HG03520 (cell line): Measurements from ENCODE around the gene RAB14.

Experiments
- ATAC-seq: cut with Tn5 transposase; IDR thresholded peaks from one replicate; pipeline ENCODE4 v1.9.1; 2021; ENCODE audit warnings: mild to moderate bottlenecking, moderate library complexity; ENCODE audit not compliant: unreplicated experiment

RAB14 gene

GRCh38 chr9:121220996-121221663 is 19.5 kb upstream of the RAB14 start:
- no peak for ATAC-seq

GRCh38 chr9:121219530-121219929 is 17.9 kb upstream of the RAB14 start:
- ATAC-seq: no peak

- ATAC-seq: no peak
Observed at GRCh38 chr9:121218357-121219027, 16.8 kb upstream of the RAB14 start.

- no peak for ATAC-seq
Observed at GRCh38 chr9:121217609-121218292, 16.1 kb upstream of the RAB14 start.

GRCh38 chr9:121216271-121216805 is 14.7 kb upstream of the RAB14 start:
- no peak for ATAC-seq

- ATAC-seq: no peak
Observed at GRCh38 chr9:121214005-121214404, 12.3 kb upstream of the RAB14 start.

- no peak for ATAC-seq
Observed at GRCh38 chr9:121213136-121213806, 11.6 kb upstream of the RAB14 start.

GRCh38 chr9:121210536-121210935 is 8.9 kb upstream of the RAB14 start:
- no peak for ATAC-seq

GRCh38 chr9:121207371-121207940 is 5.8 kb upstream of the RAB14 start:
- ATAC-seq: peak; percentile 89

- peak; percentile 20 for ATAC-seq
Observed at GRCh38 chr9:121206516-121207370, 5.1 kb upstream of the RAB14 start.

- no peak for ATAC-seq
Observed at GRCh38 chr9:121204611-121205010, 2.9 kb upstream of the RAB14 start.

GRCh38 chr9:121204121-121204520 is 2.5 kb upstream of the RAB14 start:
- no peak for ATAC-seq

GRCh38 chr9:121201045-121201737 is 478 bp downstream of the RAB14 start:
- ATAC-seq: peak; percentile 16

GRCh38 chr9:121200356-121200755 is 1.3 kb downstream of the RAB14 start:
- ATAC-seq: no peak

- no peak for ATAC-seq
Observed at GRCh38 chr9:121199921-121200320, 1.7 kb downstream of the RAB14 start.

GRCh38 chr9:121198512-121199042 is 3.1 kb downstream of the RAB14 start:
- ATAC-seq: no peak

- ATAC-seq: no peak
Observed at GRCh38 chr9:121197132-121197531, 4.5 kb downstream of the RAB14 start.

GRCh38 chr9:121196389-121196788 is 5.3 kb downstream of the RAB14 start:
- no peak for ATAC-seq

- ATAC-seq: no peak
Observed at GRCh38 chr9:121194730-121195129, 6.9 kb downstream of the RAB14 start.
